Measurements from ENCODE around the gene ASB3.

Gene ASB3

DNA sequence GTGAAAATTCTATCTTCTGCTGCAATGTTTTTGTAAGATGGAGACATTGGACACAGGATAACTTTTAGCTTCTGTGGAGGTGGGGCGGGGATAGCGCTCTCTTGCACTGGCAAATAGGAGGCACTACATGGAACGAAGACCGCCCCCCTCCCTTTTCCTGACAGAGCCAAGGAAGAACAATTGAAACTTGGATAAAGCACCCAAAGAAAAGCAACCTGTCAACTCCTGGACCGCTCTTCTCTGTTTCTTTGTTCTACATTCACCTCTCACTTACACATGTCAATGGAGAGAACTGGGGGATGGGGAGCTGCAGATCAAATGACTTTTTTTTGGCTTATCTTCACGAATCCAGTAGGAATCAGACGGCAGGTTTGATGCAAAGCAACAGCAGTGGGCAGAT, 145.5 kb downstream of the ASB3 start:
- no peak for DNase-seq (ENCODE audit: low spot score)

DNA sequence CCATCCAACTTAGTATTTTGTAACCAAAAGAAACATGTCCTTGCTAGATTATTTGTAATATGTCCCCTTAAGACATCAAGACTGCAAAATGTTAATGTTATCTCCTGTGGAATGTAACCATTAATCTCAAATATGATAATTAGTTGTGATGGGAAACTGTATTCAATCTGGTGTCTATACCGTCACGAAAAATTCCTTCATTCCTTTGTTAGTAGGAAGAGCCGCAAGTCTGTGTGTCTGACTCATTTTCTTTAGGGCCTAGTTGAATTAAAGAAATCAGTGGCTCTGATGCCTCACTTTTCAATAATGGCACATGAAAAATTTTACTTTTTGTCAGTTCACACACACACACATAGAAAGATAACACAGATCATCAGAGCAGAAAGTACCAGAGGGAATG, 146.3 kb downstream of the ASB3 start:
- no peak for DNase-seq (ENCODE audit: low spot score)

DNA sequence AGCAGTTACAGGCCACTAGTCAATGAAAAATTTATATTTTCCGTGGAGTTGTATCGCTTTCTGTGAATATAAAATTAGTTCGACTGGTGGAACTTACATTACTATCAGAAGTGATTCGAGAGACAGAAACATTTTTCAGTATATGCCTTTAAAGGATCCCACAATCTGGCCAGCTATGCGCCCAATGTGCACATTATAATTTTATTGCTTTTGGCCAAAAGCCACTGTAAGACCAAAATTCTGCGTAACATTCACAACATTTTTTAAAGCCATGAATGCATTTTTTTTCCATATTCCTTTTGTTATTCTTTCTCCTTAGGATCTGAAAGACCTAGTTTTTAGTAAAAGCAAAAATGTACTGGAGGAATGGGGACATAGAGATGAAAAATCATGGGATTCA, 150.2 kb downstream of the ASB3 start:
- DNase-seq (ENCODE audit: low spot score), result no peak

DNA sequence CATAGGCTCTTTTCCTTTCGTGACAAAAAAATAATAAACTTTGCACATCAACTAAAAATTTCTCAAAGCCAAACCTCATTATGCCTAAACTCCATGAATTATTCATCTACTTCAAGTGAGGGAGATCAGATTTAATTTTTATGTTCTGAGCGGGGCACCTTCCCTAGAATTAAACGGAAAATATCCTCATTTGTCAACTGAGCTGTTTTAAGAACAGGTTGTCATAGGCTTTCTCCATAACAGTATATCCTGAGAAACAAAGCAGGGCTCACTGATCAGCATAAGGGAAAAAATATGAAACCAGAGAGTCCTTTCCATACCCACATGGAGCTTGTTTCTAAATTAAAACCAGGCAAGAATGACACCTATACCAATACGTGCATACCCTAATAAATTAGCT, 150.6 kb downstream of the ASB3 start:
- DNase-seq (ENCODE audit: low spot score), result no peak

DNA sequence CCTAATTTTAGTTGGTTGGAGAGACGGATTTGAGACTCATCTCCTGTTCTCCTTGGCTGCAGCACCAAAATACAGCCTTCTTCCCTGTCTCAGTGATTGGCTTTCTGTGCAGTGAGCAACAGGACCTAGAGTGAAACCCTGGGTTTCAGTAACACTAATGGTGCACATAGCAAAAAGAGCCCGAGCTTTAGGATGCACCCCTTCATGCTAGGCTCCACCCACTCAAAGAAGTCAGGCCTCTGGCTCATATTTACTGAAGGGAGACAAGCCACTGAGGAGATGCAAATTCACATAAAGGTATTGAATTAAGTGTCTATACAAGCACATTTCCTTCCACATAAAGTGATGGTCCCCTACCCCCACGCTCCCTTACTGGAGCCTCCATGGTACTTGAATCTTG, 151.1 kb downstream of the ASB3 start:
- no peak for DNase-seq (ENCODE audit: low spot score)

DNA sequence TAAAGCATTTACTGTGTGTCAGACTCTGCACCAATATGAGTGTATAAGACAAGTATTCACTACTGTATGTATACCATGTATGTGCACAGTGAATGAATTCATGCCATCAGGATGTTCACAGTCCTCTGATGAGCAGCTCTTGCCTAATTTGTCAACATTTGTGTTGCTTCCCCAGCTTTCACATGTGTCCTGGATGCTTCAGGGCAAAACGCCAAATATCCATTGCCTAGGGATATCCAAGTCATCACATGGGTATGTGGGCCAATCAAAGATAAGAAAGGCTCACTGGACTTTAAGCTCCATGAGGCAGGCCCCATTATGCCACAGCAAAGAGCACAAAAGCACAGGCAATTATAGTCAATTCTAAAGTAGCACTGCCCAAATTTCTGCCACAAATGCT, 153.3 kb downstream of the ASB3 start:
- no peak for DNase-seq (ENCODE audit: low spot score)

DNA sequence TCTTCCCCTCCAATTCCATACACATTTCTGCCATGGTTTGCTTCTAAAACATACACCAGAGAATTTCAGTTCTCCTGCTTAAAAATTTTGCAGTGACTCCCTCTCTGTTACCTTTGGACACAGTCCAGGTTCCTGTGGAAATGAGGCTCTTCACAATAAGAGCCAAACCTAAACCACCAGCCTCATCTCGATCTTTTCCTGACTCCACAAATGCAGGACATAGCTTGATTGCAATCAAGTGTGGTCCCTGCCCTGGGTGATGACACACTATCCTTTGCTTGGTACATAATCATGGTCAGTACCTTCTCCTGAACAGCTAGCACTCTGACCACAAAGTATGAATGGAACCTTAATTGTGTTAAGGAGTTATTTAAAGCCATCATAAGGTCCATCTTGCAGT, 154.0 kb downstream of the ASB3 start:
- DNase-seq (ENCODE audit: low spot score), result peak; percentile 39

DNA sequence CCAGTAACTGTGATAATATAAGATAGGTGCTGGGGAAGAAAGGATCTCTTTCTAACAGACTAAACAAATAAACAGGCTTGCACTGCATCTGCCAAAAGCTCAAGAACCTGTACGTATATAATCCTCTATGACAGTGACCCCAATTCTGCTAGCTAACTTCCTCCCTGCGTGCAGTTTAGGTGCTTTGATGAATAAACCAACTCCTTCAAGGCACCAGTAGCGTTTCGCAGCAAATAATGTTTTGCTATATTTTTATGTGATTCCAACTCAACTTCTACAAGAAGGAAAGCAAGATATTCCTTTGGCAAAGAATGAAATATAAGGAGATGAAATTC, 154.7 kb downstream of the ASB3 start:
- no peak for DNase-seq (ENCODE audit: low spot score)

DNA sequence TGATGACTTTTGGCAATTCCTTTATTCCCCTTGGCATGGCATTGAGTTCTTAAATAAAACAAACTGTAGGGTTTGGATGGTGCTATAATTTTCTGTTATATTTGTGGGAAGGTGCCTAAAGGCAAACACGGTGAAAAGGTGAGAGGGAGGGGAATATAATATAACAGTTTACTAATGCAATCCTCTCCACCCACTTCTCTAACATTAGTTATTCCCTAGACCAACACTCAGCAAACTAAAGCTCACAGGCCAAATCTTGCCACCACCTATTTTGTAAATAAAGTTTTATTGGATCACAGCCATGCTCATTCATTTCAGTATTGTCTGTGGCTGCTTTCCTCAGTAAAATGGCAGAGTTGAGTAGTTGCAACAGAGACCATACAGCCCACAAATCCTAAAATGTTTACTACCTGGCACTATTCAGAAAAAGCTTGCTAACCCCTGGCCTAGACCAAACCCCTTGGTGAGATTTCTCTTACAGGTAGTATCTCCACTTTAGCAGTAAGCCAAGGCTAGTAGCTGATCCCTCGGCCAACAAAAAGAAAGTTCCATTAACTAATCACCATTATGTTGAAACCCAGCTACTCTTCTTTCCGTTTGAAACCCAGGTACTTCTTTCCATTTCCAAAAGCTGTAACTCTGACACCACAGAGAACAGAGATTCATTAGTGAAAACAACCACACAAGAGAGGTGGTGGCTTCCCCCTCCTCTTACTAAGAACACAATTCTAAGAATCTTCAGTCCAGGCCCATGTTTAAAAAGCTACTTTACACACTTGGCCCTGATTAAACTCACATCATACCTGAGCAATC, 155.2 kb downstream of the ASB3 start:
- no peak for DNase-seq (ENCODE audit: low spot score)

DNA sequence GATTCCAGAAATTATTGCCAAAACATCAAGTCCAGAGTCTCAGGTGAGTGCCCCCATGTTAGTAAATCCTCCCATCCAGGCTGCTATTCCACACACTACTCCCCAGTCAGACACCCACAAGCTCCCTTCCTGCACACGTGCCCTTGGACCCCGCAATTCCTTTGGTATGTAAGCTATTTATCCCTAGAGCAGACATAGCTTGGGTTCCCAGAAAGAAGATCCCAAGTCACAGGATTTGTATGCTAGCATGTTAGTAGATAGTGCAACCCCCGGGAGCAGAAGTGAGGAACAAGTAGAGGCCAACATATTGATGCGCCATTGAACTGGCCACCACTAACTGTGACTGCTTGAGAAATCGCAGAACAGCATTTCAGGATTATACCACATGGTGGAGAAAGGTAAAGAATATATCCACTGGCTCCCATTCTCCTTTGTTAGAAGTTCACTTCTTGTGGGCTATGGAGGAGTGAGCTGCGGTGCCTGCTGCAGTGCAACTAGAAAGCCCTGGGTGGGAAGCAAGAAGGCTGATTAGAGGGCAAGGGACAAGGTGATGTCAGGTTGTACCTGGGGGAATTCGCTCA, 156.6 kb downstream of the ASB3 start:
- DNase-seq (ENCODE audit: low spot score), result no peak

DNA sequence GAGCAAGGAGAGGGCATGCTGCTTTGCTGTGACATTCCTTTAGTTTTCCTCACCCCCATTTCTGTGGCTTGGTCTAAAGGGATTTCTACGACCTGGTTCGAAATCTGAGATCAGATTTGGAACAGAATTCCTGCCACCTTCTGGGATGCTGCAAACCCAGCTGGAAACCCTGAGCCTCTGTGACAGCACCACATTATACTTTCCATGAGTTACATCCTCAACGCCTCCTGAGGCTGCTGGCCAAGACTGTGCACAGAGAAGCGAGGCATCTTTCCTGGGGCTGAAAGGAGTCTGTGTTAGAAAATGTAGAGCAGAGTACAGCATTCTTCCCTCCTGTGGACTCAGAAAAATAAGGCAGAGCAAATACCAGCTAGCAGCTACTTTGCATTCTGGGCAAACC, 157.3 kb downstream of the ASB3 start:
- DNase-seq (ENCODE audit: low spot score), result no peak

DNA sequence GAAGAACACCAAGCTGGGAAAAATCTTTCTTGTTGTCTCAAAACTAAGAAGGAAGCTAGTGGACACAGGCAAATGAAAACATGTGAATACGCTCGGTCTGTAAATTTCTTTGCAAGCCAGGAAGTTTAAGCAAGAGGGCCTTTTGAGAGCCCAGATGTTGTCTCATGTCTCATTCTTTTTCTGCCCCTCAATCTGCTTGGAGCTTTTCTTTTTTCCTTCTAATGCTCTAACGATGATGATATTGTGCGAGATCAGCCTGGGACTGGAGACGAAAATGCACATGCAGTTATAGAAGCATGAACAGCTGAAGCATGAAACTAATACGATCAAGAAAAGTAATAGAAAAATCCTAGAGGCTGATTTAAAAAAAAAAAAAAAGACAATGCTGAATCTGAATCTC, 157.8 kb downstream of the ASB3 start:
- no peak for DNase-seq (ENCODE audit: low spot score)

DNA sequence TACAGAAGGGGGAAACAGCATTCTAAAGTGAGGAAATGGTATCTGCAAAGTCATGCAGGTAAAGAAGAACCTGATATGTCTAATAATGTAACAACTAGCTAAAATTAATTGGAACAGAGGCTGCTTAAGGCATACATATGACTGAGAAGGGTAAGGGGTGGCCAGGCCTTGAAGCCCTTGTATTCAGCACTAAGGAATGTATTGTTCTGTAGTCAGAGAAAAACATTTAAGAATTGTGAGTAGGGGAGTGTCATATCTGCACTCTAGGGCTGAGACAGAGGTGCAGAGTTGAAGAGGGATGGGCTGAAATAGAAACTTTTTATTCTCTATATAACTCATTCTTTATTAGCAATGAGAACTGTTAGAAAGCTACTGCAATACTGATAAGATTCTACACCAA, 164.6 kb downstream of the ASB3 start:
- no peak for DNase-seq (ENCODE audit: low spot score)

DNA sequence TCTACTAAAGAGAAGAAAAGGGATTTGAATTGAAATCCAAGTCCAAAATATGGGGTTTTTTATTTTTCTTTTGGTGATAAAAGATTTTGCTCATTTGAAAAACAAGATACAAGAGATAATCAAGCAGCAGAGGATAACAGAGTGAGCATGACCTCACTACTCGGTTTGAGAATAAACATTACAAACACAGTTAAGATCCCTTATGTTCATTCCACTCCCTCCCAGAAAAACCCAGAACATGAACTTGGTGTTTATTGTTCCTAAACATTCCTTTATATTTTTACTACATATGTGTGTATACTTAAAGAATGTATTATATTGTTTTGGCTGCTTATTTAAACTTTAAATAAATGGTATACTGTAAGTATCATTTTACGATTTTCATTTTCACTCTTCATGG, 165.8 kb downstream of the ASB3 start:
- DNase-seq (ENCODE audit: low spot score), result no peak
